HepG2 (cell line): ENCODE measurements around the gene PDE3A. TPM values are rescaled to one million over a fixed set of nuclear protein-coding genes. Genes with fewer than 3 reads are reported as not detected.

ENCODE experiments used
- ATAC-seq: fragments of 200-7000 bp; cut with Tn5 transposase; 3 replicates; pipeline ENCODE4 v1.9.1; 2020; ENCODE audit warnings: mild to moderate bottlenecking, moderate library complexity
- BruUV-seq: library from RNA; stranded (reverse); fragments of 400-500 nt; replicated peaks from 2 replicates; lab custom pipeline; 2021; lab: Mats Ljungman, UMichigan
- CTCF ChIA-PET: fragments of 300-600 bp; formaldehyde crosslinking; extraction: SDS; loops from one replicate; lab custom pipeline; 2021; ENCODE audit warnings: low total read pairs, inconsistent platforms, low intra/inter-chr PET ratio; lab: Yijun Ruan, JAX
- POLR2A ChIA-PET: fragments of 350-600 bp; sonication (Branson Sonifier 250); formaldehyde crosslinking; loops from one replicate; lab custom pipeline; 2020; ENCODE audit warnings: antibody characterized with exemption, inconsistent platforms; lab: Yijun Ruan, JAX
- DNase-seq: peaks from one replicate; pipeline ENCODE4 v3.0.0-alpha.2; 2015; ENCODE audit warnings: low spot score
- FAIRE-seq: peaks from 3 replicates; lab custom pipeline; 2011; peaks lifted over from hg19 to GRCh38; lab: Jason Lieb, UNC
- H2AFZ ChIP-seq: one replicate; pipeline ENCODE4 v1.6.1; 2011; ENCODE audit warnings: low read length, inconsistent platforms
- H3K27ac ChIP-seq: fragments of 300-600 bp; 3 replicates; pipeline ENCODE4 v1.8.0; 2011; ENCODE audit warnings: mixed run types, mild to moderate bottlenecking, mixed read lengths, low read length, inconsistent platforms; ENCODE audit not compliant: insufficient read depth; ENCODE audit errors: extremely low read length
- H3K27me3 ChIP-seq, 2 experiments: fragments of 200-600 bp in 1 of 2; 2 replicates in 1 of 2; 3 replicates in 1 of 2; pipeline versions ENCODE4 v1.6.0 to v1.8.0; 2011; ENCODE audit warnings: low read length in 2 of 2, mild to moderate bottlenecking in 2 of 2, moderate library complexity in 2 of 2, inconsistent platforms in 1 of 2; ENCODE audit not compliant: insufficient read depth in 2 of 2, control insufficient read depth in 1 of 2
- H3K36me3 ChIP-seq, 2 experiments: fragments of 200-600 bp in 1 of 2; replicated peaks in 1 of 2; 2 replicates in 1 of 2; 3 replicates in 1 of 2; pipeline versions ENCODE4 v1.5.1 to v1.8.0; 2011; ENCODE audit warnings: low read length in 2 of 2, inconsistent platforms in 1 of 2; ENCODE audit not compliant: insufficient read depth in 2 of 2, control insufficient read depth in 1 of 2
- H3K4me1 ChIP-seq: 2 replicates; pipeline ENCODE4 v1.5.1; 2012; ENCODE audit warnings: low read length, inconsistent platforms; ENCODE audit not compliant: insufficient read depth
- H3K4me2 ChIP-seq: 2 replicates; pipeline ENCODE4 v1.6.0; 2011; ENCODE audit warnings: low read depth, low read length, inconsistent platforms
- H3K4me3 ChIP-seq, 3 experiments: fragments of 200-600 bp in 1 of 3; sonication (generic), shearing (Covaris generic) in 1 of 3; replicated peaks in 1 of 3; 2 replicates each; pipeline ENCODE4 v1.5.1; 2011 to 2016; ENCODE audit warnings: low read length in 3 of 3, inconsistent platforms in 2 of 3, low read depth in 2 of 3, mild to moderate bottlenecking in 2 of 3, control low read depth in 1 of 3, mixed read lengths in 1 of 3; ENCODE audit not compliant: insufficient read depth in 1 of 3
- H3K79me2 ChIP-seq: one replicate; pipeline ENCODE4 v1.6.1; 2011; ENCODE audit warnings: low read length, inconsistent platforms; ENCODE audit not compliant: insufficient read depth
- H3K9ac ChIP-seq: 2 replicates; pipeline ENCODE4 v1.6.0; 2011; ENCODE audit warnings: mild to moderate bottlenecking, low read depth, low read length, inconsistent platforms; ENCODE audit not compliant: insufficient read depth
- H3K9me3 ChIP-seq: 2 replicates; pipeline ENCODE4 v1.5.1; 2012; ENCODE audit warnings: mild to moderate bottlenecking, low read length
- H4K20me1 ChIP-seq: 2 replicates; pipeline ENCODE4 v1.6.0; 2011; ENCODE audit warnings: inconsistent platforms, mild to moderate bottlenecking, low read length, moderate library complexity; ENCODE audit not compliant: insufficient read depth
- CBX1 ChIP-seq: IDR thresholded peaks from one replicate; pipeline ENCODE4 v1.6.1; 2016; ENCODE audit warnings: antibody characterized with exemption, low read depth
- GABPB1 ChIP-seq: IDR thresholded peaks from 2 replicates; pipeline ENCODE4 v1.6.1; 2016; ENCODE audit warnings: mild to moderate bottlenecking, missing genetic modification reagents, moderate library complexity, missing compliant biosample characterization
- KDM6A ChIP-seq: IDR thresholded peaks from 2 replicates; pipeline ENCODE4 v1.6.1; 2016; ENCODE audit warnings: low read depth
- ZNF547 ChIP-seq: sonication (generic); formaldehyde crosslinking; IDR thresholded peaks from 2 replicates; pipeline ENCODE4 v1.5.1; 2020; ENCODE audit warnings: mild to moderate bottlenecking, missing genetic modification reagents
- ZNF572 ChIP-seq: sonication (generic); formaldehyde crosslinking; IDR thresholded peaks from 2 replicates; pipeline ENCODE4 v1.5.1; 2020; ENCODE audit warnings: mild to moderate bottlenecking, missing genetic modification reagents
- ZSCAN21 ChIP-seq: sonication (generic); formaldehyde crosslinking; IDR thresholded peaks from 2 replicates; pipeline ENCODE4 v1.8.0; 2022; ENCODE audit warnings: mild to moderate bottlenecking, missing genetic modification reagents, moderate library complexity, borderline replicate concordance
- WGBS: methylation state at CpG from one replicate; pipeline ENCODE4 v1.1.6; 2017; ENCODE audit warnings: low lambda C conversion rate; 5-methylcytosine and 5-hydroxymethylcytosine counted together
- in situ Hi-C: cut with HindIII; loops from 2 replicates; pipeline ENCODE4 v1.10.0; 2017; ENCODE audit warnings: low pct_unique_long_range_greater_than_20kb; ENCODE audit not compliant: extremely low pct_ligation_motif_present
- intact Hi-C: fragments of 100-400 bp; cut with micrococcal nuclease; formaldehyde crosslinking; loops from one replicate; pipeline ENCODE4 v1.10.0; 2022; ENCODE audit not compliant: unreplicated experiment
- polyA plus RNA-seq, 8 experiments: library from polyadenylated mRNA; depleted of rRNA in 3 of 8; stranded (reverse) in 7 of 8; unstranded in 1 of 8; fragments of >200 nt; fragmentation: Illumina TruSeq in 4 of 8; extraction: Trizol in 4 of 8; gene quantifications; 2 replicates each; pipeline versions ENCODE4 v1.2.1 to v1.2.3, GENCODE V29; 2011 to 2016; ENCODE audit warnings: low read depth in 4 of 8, missing spikeins in 1 of 8, mixed read lengths in 1 of 8; ENCODE audit not compliant: insufficient read depth in 1 of 8
- total RNA-seq, 5 experiments: library from RNA; depleted of rRNA; stranded (reverse); fragments of >200 nt; fragmentation: Illumina TruSeq; extraction: Trizol; gene quantifications; 2 replicates each; pipeline ENCODE4 v1.2.3, GENCODE V29; 2016; ENCODE audit warnings: low read depth in 1 of 5
- TF ChIP-seq, protein P1 (sequence below): sonication (generic); formaldehyde crosslinking; IDR thresholded peaks from 2 replicates; pipeline ENCODE4 v1.5.1; 2020; ENCODE audit warnings: missing genetic modification reagents, mild to moderate bottlenecking, borderline replicate concordance
- TF ChIP-seq, protein P2 (sequence below): sonication (generic); formaldehyde crosslinking; IDR thresholded peaks from 2 replicates; pipeline ENCODE4 v1.9.0; 2022; ENCODE audit warnings: low read depth, missing genetic modification reagents

PDE3A gene
- total and polyA plus RNA-seq, 2 of the 13 experiments (the other 11 are each of a cell fraction or from before 2014, with no cell fraction given), result 0.77 to 1.5 TPM

- Histone ChIP-seq H3K79me2 (no peaks in the 10 kb centered on the region), H3K36me3 (no peaks in the 10 kb centered on the region), H4K20me1 (no peaks in the 10 kb centered on the region), H3K4me2 (no peak overlapping the region), H3K9ac (no peak overlapping the region), H3K27me3 (no peaks in the 10 kb centered on the region), H3K27ac (no peak overlapping the region), H3K4me3 (no peak overlapping the region), H3K4me1 (no peaks in the 10 kb centered on the region), H2AFZ (no peak overlapping the region), H3K9me3 (no peaks in the 10 kb centered on the region)
- ChIA-PET CTCF (no interaction called here), POLR2A (no interaction called here)
- WGBS, result 1% methylated on average over 2 of the region's 2 CpGs
- DNase-seq, result no peak
- ATAC-seq, result no peak
- no TSS peak for BruUV-seq
- intact Hi-C loops (loop anchor here (2.0 kb wide), 1 partner anchor 83 kb away; no protein-coding TSS in a partner anchor), in situ Hi-C loops (no loop called here)
- no peak for FAIRE-seq
- TF ChIP-seq KDM6A (CRISPR knock-in tag) (no peak), GABPB1 (no peak), ZNF547 (no peak), CBX1 (no peak), ZSCAN21 (no peak), ZNF572 (CRISPR knock-in tag) (no peak)
- TF ChIP-seq, protein P1, sequence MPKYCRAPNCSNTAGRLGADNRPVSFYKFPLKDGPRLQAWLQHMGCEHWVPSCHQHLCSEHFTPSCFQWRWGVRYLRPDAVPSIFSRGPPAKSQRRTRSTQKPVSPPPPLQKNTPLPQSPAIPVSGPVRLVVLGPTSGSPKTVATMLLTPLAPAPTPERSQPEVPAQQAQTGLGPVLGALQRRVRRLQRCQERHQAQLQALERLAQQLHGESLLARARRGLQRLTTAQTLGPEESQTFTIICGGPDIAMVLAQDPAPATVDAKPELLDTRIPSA (CRISPR knock-in tag), result no peak
- TF ChIP-seq, protein P2, sequence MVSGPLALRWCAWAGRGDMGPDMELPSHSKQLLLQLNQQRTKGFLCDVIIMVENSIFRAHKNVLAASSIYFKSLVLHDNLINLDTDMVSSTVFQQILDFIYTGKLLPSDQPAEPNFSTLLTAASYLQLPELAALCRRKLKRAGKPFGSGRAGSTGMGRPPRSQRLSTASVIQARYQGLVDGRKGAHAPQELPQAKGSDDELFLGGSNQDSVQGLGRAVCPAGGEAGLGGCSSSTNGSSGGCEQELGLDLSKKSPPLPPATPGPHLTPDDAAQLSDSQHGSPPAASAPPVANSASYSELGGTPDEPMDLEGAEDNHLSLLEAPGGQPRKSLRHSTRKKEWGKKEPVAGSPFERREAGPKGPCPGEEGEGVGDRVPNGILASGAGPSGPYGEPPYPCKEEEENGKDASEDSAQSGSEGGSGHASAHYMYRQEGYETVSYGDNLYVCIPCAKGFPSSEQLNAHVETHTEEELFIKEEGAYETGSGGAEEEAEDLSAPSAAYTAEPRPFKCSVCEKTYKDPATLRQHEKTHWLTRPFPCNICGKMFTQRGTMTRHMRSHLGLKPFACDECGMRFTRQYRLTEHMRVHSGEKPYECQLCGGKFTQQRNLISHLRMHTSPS (CRISPR knock-in tag), result no peak
Measured at GRCh38 chr12:20547816-20548575, 179.7 kb downstream of the PDE3A start.
